DOHH2 (cell line): ENCODE data around the gene DNAH1.
A peak's percentile ranks its signal among the peaks of the same experiment; 100 is the strongest.

Source experiments
- H3F3A ChIP-seq: fragments of 200-600 bp; sonication (generic), shearing (Covaris generic); 2 replicates; pipeline ENCODE4 v1.6.0; 2016; ENCODE audit warnings: antibody characterized with exemption, mild to moderate bottlenecking; ENCODE audit not compliant: control insufficient read depth, insufficient read depth
- H3K27ac ChIP-seq: fragments of 200-600 bp; sonication (generic); 2 replicates; pipeline ENCODE4 v1.5.1; 2014; ENCODE audit warnings: low read depth, mild to moderate bottlenecking, low read length, moderate library complexity
- H3K27me3 ChIP-seq: fragments of 200-600 bp; sonication (generic); 2 replicates; pipeline ENCODE4 v1.6.1; 2014; ENCODE audit warnings: mild to moderate bottlenecking, low read length, mixed read lengths; ENCODE audit not compliant: control insufficient read depth
- H3K36me3 ChIP-seq: fragments of 200-600 bp; sonication (generic); 2 replicates; pipeline ENCODE4 v1.6.1; 2014; ENCODE audit warnings: mild to moderate bottlenecking, low read length, moderate library complexity, mixed read lengths; ENCODE audit not compliant: control insufficient read depth
- H3K4me1 ChIP-seq: fragments of 200-600 bp; sonication (generic); 2 replicates; pipeline ENCODE4 v1.6.1; 2014; ENCODE audit warnings: mild to moderate bottlenecking, low read length, mixed read lengths; ENCODE audit not compliant: control insufficient read depth
- H3K4me2 ChIP-seq: fragments of 200-600 bp; sonication (generic); 2 replicates; pipeline ENCODE4 v1.6.0; 2014; ENCODE audit warnings: mild to moderate bottlenecking, low read length, moderate library complexity
- H3K4me3 ChIP-seq: fragments of 200-600 bp; sonication (generic); 2 replicates; pipeline ENCODE4 v1.5.1; 2014; ENCODE audit warnings: mild to moderate bottlenecking, low read length, mixed read lengths
- H3K79me2 ChIP-seq: fragments of 200-600 bp; sonication (generic); 2 replicates; pipeline ENCODE4 v1.6.1; 2014; ENCODE audit warnings: mild to moderate bottlenecking, low read length, mixed read lengths; ENCODE audit not compliant: control insufficient read depth
- H3K9me2 ChIP-seq: fragments of 200-600 bp; sonication (generic); replicated peaks from 2 replicates; pipeline ENCODE4 v1.6.1; 2014; ENCODE audit warnings: mild to moderate bottlenecking, low read length, mixed read lengths; ENCODE audit not compliant: control insufficient read depth
- H3K9me3 ChIP-seq: fragments of 200-600 bp; sonication (generic); 2 replicates; pipeline ENCODE4 v1.6.1; 2014; ENCODE audit warnings: antibody characterized with exemption, low read length, mixed read lengths; ENCODE audit not compliant: control insufficient read depth, insufficient read depth
- H4K20me1 ChIP-seq: fragments of 200-600 bp; sonication (generic); 2 replicates; pipeline ENCODE4 v1.6.0; 2014; ENCODE audit warnings: low read depth, mild to moderate bottlenecking, antibody characterized with exemption, low read length, moderate library complexity; ENCODE audit not compliant: control insufficient read depth, insufficient read depth
- CTCF ChIP-seq: fragments of 200-600 bp; sonication (generic); IDR thresholded peaks from one replicate; pipeline ENCODE4 v1.5.1; 2014; ENCODE audit warnings: antibody characterized with exemption, mild to moderate bottlenecking, low read depth, low read length; ENCODE audit not compliant: poor library complexity, severe bottlenecking
- EZH2phosphoT487 ChIP-seq: fragments of 200-600 bp; sonication (generic); IDR thresholded peaks from 2 replicates; pipeline ENCODE4 v1.6.1; 2017; ENCODE audit warnings: borderline replicate concordance, mild to moderate bottlenecking, antibody characterized with exemption, low read length, moderate library complexity, mixed read lengths

Gene DNAH1

GRCh38 chr3:52291508-52292181 lies 24.5 kb upstream of the DNAH1 start:
- Histone ChIP-seq H3K36me3 (peaks cover 18% of the 10 kb centered on the region), H3K4me1 (peaks cover 15% of the 10 kb centered on the region), H3K79me2 (peaks cover 27% of the 10 kb centered on the region), H4K20me1 (no peaks in the 10 kb centered on the region), H3K27me3 (no peaks in the 10 kb centered on the region), H3K27ac (no peak overlapping the region), H3K9me3 (no peaks in the 10 kb centered on the region), H3K9me2 (no peaks in the 10 kb centered on the region), H3K4me2 (no peak overlapping the region), H3F3A (0 out of 2 replicates have a peak, but pooled peaks cover 2% of the 10 kb centered on the region), H3K4me3 (no peak overlapping the region)
- TF ChIP-seq EZH2phosphoT487 (no peak), CTCF (peak; percentile 77)

GRCh38 chr3:52292247-52293065 lies 23.7 kb upstream of the DNAH1 start:
- TF ChIP-seq CTCF (no peak), EZH2phosphoT487 (no peak)
- H3K79me2 ChIP-seq, result peaks cover 18% of the 10 kb centered on the region
- H4K20me1 ChIP-seq, result no peaks in the 10 kb centered on the region
- H3F3A ChIP-seq, result 0 out of 2 replicates have a peak, but pooled peaks cover 2% of the 10 kb centered on the region
- no peak overlapping the region for H3K27ac ChIP-seq
- H3K4me3 ChIP-seq, result no peak overlapping the region
- no peaks in the 10 kb centered on the region for H3K9me3 ChIP-seq
- H3K27me3 ChIP-seq, result no peaks in the 10 kb centered on the region
- no peak overlapping the region for H3K4me2 ChIP-seq
- H3K4me1 ChIP-seq, result peaks cover 10% of the 10 kb centered on the region
- no peaks in the 10 kb centered on the region for H3K9me2 ChIP-seq
- H3K36me3 ChIP-seq, result peaks cover 18% of the 10 kb centered on the region

GRCh38 chr3:52293491-52294319 lies 22.4 kb upstream of the DNAH1 start:
- H3F3A ChIP-seq, result 0 out of 2 replicates have a peak, but pooled peaks cover under 1% of the 10 kb centered on the region
- H3K4me2 ChIP-seq, result no peak overlapping the region
- no peaks in the 10 kb centered on the region for H4K20me1 ChIP-seq
- H3K27ac ChIP-seq, result no peak overlapping the region
- no peaks in the 10 kb centered on the region for H3K9me2 ChIP-seq
- TF ChIP-seq CTCF (no peak), EZH2phosphoT487 (no peak)
- peaks cover 6% of the 10 kb centered on the region for H3K4me1 ChIP-seq
- no peak overlapping the region for H3K4me3 ChIP-seq
- peaks cover 11% of the 10 kb centered on the region for H3K79me2 ChIP-seq
- no peaks in the 10 kb centered on the region for H3K27me3 ChIP-seq
- peaks cover 18% of the 10 kb centered on the region for H3K36me3 ChIP-seq
- no peaks in the 10 kb centered on the region for H3K9me3 ChIP-seq
